Natural killer cell treated with Interleukin-12 subunit alpha and Interleukin-12 subunit beta and Interleukin-15 and Interleukin-18, amount 100 ng/mL, for 72 hours (primary cell): ENCODE results near the gene HLX. TPM values are rescaled to one million over a fixed set of nuclear protein-coding genes. Genes with fewer than 3 reads are reported as not detected.

ENCODE experiments used
- ATAC-seq, 2 donors: fragments of 150-1000 bp; cut with Tn5 transposase in 1 of 2; sonication (Bioruptor Pico), chemical (Tn5 transposase) in 1 of 2; 2 replicates each; pipeline ENCODE4 v1.10.0; 2021
- DNase-seq: peaks from one replicate; pipeline ENCODE4 v3.0.0; 2022; ENCODE audit warnings: low spot score
- H3K27ac Mint-ChIP-seq, 2 donors: 1 replicate in 1 of 2; 2 replicates in 1 of 2; pipeline ENCODE4 v1.8.0; 2022; ENCODE audit warnings: mixed read lengths in 2 of 2, mild to moderate bottlenecking in 1 of 2, moderate library complexity in 1 of 2
- H3K27me3 Mint-ChIP-seq, 2 donors: 1 replicate in 1 of 2; 2 replicates in 1 of 2; pipeline ENCODE4 v1.8.0; 2022; ENCODE audit warnings: mixed read lengths in 2 of 2
- H3K36me3 Mint-ChIP-seq: one replicate; pipeline ENCODE4 v1.8.0; 2022; ENCODE audit warnings: mixed read lengths
- H3K4me1 Mint-ChIP-seq, 2 donors: 1 replicate in 1 of 2; 2 replicates in 1 of 2; pipeline ENCODE4 v1.8.0; 2022; ENCODE audit warnings: low read depth in 2 of 2, mixed read lengths in 2 of 2, mild to moderate bottlenecking in 1 of 2
- H3K4me3 Mint-ChIP-seq: one replicate; pipeline ENCODE4 v1.8.0; 2022; ENCODE audit warnings: mixed read lengths
- H3K9me3 Mint-ChIP-seq: 2 replicates; pipeline ENCODE4 v1.8.0; 2022; ENCODE audit warnings: mixed read lengths
- total RNA-seq, 2 donors: library from RNA; stranded (reverse); gene quantifications; one replicate each; pipeline ENCODE4 v1.2.3, GENCODE V29; 2022

Gene HLX
- total RNA-seq, 2 donors from 2014 or later: 3.9 to 5.5 TPM

DNA sequence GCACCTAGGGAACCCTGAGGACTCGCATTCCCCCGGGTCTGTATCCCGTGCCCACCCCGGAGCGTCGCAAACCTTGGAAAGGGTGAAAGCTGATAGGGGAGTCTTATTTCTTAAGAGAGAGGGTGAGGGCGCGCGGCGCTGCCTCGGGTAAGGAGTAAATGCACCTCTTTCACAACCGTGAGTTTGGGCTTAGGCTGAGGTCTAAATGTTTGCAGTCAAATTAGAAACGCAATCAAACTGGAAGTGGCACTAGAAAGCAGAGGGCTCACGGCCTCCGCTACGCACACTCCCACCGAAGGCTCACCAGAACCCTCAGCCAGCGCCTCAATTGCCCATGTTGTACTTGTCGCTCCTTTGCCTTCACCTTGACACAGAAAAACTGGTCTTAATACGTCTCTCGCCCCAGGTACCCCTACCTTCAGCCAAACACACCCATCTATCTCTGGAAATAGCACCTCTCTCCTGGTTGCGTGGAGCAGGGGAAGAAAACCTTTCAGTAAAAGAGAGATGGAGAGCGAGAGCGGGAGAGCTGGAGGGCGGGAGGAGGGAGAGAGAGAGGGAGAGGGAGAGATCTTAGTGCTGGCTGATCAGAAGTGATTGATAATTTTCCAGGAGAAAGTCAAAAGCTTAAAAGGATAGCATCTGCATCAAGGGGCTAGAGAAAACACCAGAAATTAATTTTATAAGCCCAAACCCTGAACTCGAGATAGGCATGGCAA lies 1.7 kb upstream of the HLX start:
- Mint-ChIP-seq H3K36me3 (peaks cover 5% of the 10 kb centered on the region), H3K9me3 (no peaks in the 10 kb centered on the region), H3K27me3 (peaks cover 49 to 61% of the 10 kb centered on the region in 2 donors), H3K27ac (peak overlapping the region in 1 of 2 donors; percentile 61), H3K4me3 (peak overlapping the region; percentile 84), H3K4me1 (peaks cover 26% of the 10 kb centered on the region in 2 donors)
- DNase-seq: no peak
- ATAC-seq: no peak

DNA sequence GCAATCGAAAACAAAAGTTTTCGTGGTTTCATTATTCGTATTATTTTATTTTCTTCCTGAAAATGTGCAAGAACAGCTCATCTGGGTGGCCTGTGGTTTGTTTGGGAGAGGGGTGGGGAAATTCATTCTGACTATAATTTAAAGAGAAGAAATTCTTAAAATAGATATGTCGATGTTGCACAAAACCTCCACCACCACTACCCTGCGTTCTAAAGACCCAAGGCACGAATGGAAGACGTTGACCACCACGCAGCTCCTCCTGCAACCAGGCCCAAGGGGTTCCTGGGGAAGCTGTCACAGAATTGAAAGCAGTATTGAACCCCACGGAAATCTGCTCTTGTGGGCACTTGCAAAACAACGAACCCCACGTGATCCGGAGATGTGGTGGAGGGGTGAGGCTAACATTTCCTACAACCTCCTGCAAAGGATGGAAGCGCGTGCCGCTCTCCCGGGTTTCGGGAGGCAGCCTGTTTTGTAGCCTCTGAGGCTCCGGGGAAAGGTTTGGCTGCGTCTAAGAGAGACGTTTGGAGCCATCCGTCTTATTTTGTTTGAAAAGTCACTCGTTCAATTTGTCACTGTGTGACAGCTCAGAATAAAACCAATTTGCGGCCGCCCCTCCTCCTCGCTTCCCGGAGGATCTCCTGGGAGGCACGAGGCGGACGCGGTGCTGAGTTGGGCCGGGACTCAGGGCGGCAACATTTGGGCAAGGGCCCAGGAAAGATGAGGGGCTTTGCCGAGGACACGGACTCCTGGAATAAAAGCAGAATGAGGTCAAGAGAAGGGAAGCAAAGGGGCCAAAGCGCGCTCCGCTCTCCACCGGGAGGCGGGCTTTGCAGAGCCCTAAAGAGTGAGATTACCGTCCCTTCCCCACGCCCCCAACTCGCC lies 810 bp upstream of the HLX start:
- peak overlapping the region; percentile 84 for H3K4me3 Mint-ChIP-seq
- H3K27me3 Mint-ChIP-seq: peaks cover 43 to 57% of the 10 kb centered on the region in 2 donors
- peak in 1 of 2 donors; percentile 50 for ATAC-seq
- peaks cover 26% of the 10 kb centered on the region in 2 donors for H3K4me1 Mint-ChIP-seq
- peaks cover 5% of the 10 kb centered on the region for H3K36me3 Mint-ChIP-seq
- H3K27ac Mint-ChIP-seq: peak overlapping the region; percentile 35 to 61
- DNase-seq: no peak
- H3K9me3 Mint-ChIP-seq: no peaks in the 10 kb centered on the region

DNA sequence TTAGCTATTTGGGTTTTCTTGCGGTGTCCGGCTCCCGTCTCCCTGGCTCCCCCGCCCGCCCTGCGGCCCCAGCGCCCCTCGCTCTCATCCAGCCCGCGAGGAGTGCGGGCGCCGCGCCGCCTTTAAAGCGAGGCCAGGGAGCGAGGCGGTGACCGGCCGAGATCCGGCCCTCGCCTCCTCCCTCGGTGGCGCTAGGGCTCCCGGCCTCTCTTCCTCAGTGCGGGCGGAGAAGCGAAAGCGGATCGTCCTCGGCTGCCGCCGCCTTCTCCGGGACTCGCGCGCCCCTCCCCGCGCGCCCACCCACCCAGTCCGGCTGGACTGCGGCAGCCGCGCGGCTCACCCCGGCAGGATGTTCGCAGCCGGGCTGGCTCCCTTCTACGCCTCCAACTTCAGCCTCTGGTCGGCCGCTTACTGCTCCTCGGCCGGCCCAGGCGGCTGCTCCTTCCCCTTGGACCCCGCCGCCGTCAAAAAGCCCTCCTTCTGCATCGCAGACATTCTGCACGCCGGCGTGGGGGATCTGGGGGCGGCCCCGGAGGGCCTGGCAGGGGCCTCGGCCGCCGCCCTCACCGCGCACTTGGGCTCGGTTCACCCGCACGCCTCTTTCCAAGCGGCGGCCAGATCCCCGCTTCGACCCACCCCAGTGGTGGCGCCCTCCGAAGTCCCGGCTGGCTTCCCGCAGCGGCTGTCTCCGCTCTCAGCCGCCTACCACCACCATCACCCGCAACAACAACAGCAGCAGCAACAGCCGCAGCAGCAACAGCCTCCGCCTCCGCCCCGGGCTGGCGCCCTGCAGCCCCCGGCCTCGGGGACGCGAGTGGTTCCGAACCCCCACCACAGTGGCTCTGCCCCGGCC lies 492 bp downstream of the HLX start:
- no peak for DNase-seq
- Mint-ChIP-seq H3K9me3 (no peaks in the 10 kb centered on the region), H3K36me3 (peaks cover 5% of the 10 kb centered on the region), H3K27ac (peak overlapping the region in 1 of 2 donors; percentile 62), H3K4me1 (peaks cover 26% of the 10 kb centered on the region in 2 donors), H3K4me3 (peak overlapping the region; percentile 84), H3K27me3 (peaks cover 43 to 57% of the 10 kb centered on the region in 2 donors)
- peak; percentile 68 to 76 for ATAC-seq

DNA sequence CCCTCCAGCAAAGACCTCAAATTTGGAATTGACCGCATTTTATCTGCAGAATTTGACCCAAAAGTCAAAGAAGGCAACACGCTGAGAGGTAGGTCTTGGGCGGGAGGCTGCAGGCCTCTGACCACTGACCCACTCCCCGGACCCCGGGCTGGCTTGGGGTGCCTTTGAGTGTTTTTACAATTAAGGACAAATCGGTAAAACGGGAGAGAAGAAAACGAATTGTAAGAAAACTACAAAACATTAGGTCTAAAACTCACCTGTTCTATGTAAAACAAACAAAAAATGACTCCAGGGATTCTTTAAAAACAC lies 1.1 kb downstream of the HLX start:
- Mint-ChIP-seq H3K27ac (peak overlapping the region in 1 of 2 donors; percentile 62), H3K4me3 (peak overlapping the region; percentile 77), H3K9me3 (no peaks in the 10 kb centered on the region), H3K36me3 (peaks cover 5% of the 10 kb centered on the region), H3K4me1 (peaks cover 26% of the 10 kb centered on the region in 2 donors), H3K27me3 (peaks cover 38 to 51% of the 10 kb centered on the region in 2 donors)
- ATAC-seq (no peak), DNase-seq (no peak)

GRCh38 chr1:220880726-220881506 lies 1.7 kb downstream of the HLX start:
- DNase-seq (peak; percentile 67), ATAC-seq (peak in 1 of 2 donors; percentile 69)
- Mint-ChIP-seq H3K27ac (peak overlapping the region; percentile 54 to 62), H3K27me3 (peaks cover 39 to 47% of the 10 kb centered on the region in 2 donors), H3K36me3 (peaks cover 5% of the 10 kb centered on the region), H3K4me1 (peaks cover 26% of the 10 kb centered on the region in 2 donors), H3K9me3 (no peaks in the 10 kb centered on the region), H3K4me3 (peak overlapping the region; percentile 77)

GRCh38 chr1:220882061-220882891 lies 3.0 kb downstream of the HLX start:
- Mint-ChIP-seq H3K27me3 (peaks cover 40 to 52% of the 10 kb centered on the region in 2 donors), H3K4me1 (peaks cover 24 to 26% of the 10 kb centered on the region in 2 donors)
- no peak for ATAC-seq

GRCh38 chr1:220884109-220884980 lies 5.1 kb downstream of the HLX start:
- H3K27me3 Mint-ChIP-seq: peaks cover 39 to 54% of the 10 kb centered on the region in 2 donors
- ATAC-seq: no peak

More at GRCh38 chr1:220882061-220882891, 3.0 kb downstream of the HLX start:
- no peak for DNase-seq
- no peaks in the 10 kb centered on the region for H3K9me3 Mint-ChIP-seq
- no peak overlapping the region for H3K4me3 Mint-ChIP-seq
- peaks cover 5% of the 10 kb centered on the region for H3K36me3 Mint-ChIP-seq
- no peak overlapping the region for H3K27ac Mint-ChIP-seq

DNA sequence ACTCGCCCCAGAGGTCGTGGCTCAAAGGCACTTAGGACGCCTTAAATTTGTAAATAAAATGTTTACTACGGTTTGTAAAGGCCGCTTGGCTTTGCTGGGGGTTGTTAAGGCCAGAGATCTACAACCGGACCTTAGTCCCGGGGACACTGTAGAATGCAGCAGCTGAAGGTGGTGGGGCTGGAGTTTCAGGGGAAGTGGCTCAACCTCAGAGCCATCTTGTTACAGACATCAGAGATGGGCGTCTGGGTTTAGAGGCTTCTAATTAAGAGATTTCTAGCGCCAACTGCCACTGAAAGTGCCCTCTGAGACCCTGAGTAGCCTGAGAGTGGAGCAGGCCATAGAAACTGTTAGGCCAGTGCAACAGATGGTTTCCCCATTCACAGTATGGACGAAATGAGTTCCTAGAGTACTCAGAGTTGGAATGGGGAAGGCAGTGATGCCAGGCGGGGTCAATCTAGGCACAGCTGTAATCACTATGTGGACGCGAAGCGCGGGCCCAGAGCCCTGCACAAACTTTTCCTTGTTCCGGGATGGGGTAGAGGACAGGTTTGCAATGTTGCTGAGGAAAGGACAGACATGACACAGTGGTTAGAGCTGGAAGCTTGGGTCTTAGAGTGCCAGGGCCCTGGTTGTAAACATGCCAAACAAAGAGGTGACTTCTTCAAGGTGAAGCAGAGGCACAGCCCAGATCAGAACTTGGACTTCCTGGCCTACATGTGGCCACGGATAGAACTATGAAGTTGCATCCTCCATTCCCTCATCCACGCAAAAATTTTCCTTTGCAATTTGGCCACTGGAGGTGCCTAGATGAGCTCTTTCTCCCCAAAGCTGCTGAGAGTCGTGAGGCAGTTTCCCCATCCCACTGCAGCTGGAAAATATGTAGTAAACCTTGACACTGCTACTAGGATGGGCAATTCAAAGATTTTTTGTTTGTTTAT lies 6.0 kb downstream of the HLX start:
- no peaks in the 10 kb centered on the region for H3K9me3 Mint-ChIP-seq
- no peak overlapping the region for H3K4me3 Mint-ChIP-seq
- H3K27ac Mint-ChIP-seq: no peak overlapping the region
- H3K27me3 Mint-ChIP-seq: peaks cover 45 to 60% of the 10 kb centered on the region in 2 donors
- H3K4me1 Mint-ChIP-seq: peaks cover 10 to 11% of the 10 kb centered on the region in 2 donors
- no peak for ATAC-seq
- peaks cover 5% of the 10 kb centered on the region for H3K36me3 Mint-ChIP-seq
- no peak for DNase-seq

More at GRCh38 chr1:220884109-220884980, 5.1 kb downstream of the HLX start:
- Mint-ChIP-seq H3K27ac (no peak overlapping the region), H3K4me1 (peaks cover 10 to 11% of the 10 kb centered on the region in 2 donors), H3K36me3 (peaks cover 5% of the 10 kb centered on the region), H3K9me3 (no peaks in the 10 kb centered on the region), H3K4me3 (no peak overlapping the region)
- no peak for DNase-seq

DNA sequence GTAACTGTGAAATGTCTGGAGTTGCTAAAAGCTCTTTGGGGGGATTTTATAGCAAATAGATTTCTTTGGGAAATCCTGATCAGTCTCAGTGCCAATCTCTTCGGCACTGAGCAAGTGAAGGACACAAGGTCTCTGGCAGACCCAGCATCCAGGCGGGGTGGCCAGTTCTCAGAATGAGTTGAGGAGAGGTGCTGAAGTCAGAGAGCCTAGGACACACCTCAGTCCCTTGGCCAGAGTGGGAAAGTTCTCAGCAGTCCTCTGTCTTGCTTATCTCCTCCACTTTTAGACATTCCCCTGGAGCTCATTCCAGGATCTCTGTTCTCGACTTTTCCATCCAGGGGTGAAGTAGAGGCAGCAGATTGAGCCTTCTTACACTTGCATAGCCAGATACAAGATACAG lies 6.7 kb downstream of the HLX start:
- H3K27ac Mint-ChIP-seq: no peak overlapping the region
- ATAC-seq: no peak
- H3K27me3 Mint-ChIP-seq: peaks cover 45 to 60% of the 10 kb centered on the region in 2 donors
- H3K36me3 Mint-ChIP-seq: no peaks in the 10 kb centered on the region
- no peak for DNase-seq
- H3K4me3 Mint-ChIP-seq: no peak overlapping the region
- peaks cover 4 to 5% of the 10 kb centered on the region in 2 donors for H3K4me1 Mint-ChIP-seq
- no peaks in the 10 kb centered on the region for H3K9me3 Mint-ChIP-seq

GRCh38 chr1:220886470-220887201 lies 7.4 kb downstream of the HLX start:
- Mint-ChIP-seq H3K4me3 (no peak overlapping the region), H3K4me1 (peaks cover 0 to 2% of the 10 kb centered on the region in 2 donors), H3K27me3 (peaks cover 45 to 61% of the 10 kb centered on the region in 2 donors), H3K36me3 (no peaks in the 10 kb centered on the region), H3K9me3 (no peaks in the 10 kb centered on the region), H3K27ac (no peak overlapping the region)
- DNase-seq: no peak
- no peak for ATAC-seq
